SH-SY5Y (cell line): ENCODE measurements around the gene IL18RAP.

Experiments used
- GATA2 ChIP-seq: IDR thresholded peaks from 2 replicates; pipeline ENCODE4 v1.6.1; 2011; ENCODE audit warnings: mild to moderate bottlenecking, low read depth, low read length
- GATA3 ChIP-seq: IDR thresholded peaks from 2 replicates; pipeline ENCODE4 v1.6.1; 2011; ENCODE audit warnings: low read depth, mild to moderate bottlenecking, low read length, moderate library complexity

- TF ChIP-seq GATA2 (no peak), GATA3 (no peak)
These were observed 5.6 kb downstream of the IL18RAP start for GRCh38 chr2:102428573-102428972.
